CD4-positive, alpha-beta T cell treated with Interleukin-15 for 1 hour (primary cell): Measurements from ENCODE around the gene OR52A5.

Experiments used
- DNase-seq: peaks from one replicate; pipeline ENCODE4 v3.0.0-alpha.2; 2020

Gene OR52A5

DNA sequence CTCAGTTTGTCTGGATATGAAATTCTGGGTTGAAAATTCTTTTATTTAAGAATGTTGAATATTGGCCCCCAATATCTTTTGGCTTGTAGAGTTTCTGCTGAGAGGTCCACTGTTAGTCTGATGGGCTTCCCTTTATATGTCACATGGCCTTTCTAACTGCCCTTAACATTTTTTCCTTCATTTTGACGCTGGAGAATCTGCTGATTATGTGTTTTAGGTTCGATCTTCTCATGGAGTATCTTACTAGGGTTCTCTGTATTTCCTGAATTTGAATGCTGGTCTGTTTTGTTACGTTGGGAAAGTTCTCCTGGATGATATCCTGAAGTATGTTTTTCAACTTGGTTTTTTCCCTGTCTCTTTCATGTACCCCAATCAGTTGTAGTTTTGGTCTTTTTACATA, 22.8 kb downstream of the OR52A5 start:
- no peak for DNase-seq

DNA sequence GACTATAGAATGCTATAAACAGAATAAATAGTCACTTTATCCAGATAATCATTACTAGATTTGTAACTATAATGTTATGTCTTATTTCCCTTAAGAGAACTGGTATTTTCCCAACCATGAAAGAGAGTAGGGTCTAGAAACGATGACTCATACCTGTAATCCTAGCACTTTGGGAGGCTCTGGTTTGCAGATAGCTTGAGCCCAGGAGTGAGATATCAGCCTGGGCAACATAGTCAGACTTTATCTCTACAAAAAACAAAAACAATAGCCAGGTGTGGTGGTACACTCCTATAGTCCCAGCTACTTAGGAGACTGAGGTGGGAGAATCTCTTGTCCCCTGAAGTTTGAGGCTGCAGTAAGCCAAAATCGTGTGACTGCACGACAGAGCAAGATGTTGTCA, 30.9 kb downstream of the OR52A5 start:
- no peak for DNase-seq

DNA sequence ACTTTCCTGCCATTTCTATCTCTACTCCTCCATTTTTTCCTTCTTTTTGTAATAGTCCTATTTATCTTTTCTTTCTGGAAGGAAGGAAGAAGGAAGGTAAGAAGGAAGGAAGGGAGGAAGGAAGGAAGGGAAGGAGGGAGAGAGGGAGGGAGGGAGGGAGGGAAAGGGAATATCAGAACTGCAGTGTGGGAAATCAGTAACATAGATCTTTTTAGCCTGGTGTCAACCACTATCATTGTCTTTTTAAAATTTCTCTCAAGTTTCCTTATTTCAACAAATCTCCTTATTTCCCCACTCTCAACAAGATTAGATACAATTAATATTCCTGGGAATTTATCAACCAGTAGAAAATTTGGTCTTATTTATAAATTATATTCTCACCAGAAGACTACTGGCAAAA, 35.1 kb downstream of the OR52A5 start:
- DNase-seq: no peak

- DNase-seq: no peak
Observed at GRCh38 chr11:5102246-5102645, 35.9 kb downstream of the OR52A5 start.

DNA sequence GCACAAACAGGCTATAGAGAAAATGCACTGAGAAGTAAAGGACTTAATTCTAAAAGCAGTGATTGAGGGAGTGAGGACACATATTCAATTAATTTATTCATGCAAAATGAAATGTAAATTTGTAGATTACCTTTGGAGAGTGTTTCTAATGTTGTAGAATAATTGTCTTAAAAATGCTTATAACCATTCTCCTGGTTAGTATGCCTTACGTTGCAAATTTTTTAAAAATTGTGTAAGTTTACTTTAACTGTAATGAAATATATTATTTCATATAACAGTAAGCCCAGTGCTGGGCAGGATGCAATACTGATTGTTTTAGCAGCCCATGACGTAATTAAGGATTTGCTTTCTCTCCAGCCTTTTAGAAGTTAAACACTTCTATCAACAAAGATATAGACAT, 42.1 kb downstream of the OR52A5 start:
- DNase-seq: no peak

GRCh38 chr11:5092821-5093585, 45.2 kb downstream of the OR52A5 start:
- DNase-seq: no peak

DNA sequence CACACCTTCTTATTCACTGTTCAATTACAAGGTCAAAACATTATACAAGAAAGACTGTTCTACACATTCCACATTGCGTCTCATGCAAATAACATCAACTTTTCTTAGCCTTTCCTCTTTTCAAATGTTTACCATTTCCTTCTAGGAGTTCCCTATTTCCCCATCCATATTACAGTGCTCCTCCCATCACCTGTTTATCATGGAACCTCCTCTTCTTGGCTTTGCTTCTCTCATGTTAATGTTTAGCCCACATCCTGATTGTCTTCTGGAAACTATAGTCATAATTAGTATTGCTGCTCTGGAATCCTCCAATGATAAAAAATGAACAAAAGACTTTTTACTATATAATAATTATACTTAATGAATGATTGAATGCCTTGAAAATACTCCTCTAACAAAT, 47.5 kb downstream of the OR52A5 start:
- no peak for DNase-seq

GRCh38 chr11:5088556-5088955, 49.6 kb downstream of the OR52A5 start:
- no peak for DNase-seq

DNA sequence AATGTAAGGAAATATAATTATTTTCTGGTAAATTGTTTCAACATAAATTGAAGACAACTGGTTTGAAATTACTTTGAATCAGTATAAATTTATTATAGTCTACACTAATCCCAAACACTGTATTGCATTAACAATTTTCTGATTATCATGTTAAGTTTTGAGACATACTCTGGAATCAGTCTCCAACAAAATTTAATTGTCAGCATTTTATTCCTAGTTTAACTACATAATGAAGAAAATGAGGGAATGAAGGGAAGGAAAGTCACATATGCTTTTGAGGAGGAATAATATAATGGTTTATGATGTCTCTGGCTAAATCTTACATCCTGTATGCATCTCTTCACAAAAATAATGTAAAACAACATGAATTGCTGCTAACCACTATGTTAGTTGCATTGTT, 54.6 kb downstream of the OR52A5 start:
- no peak for DNase-seq

DNA sequence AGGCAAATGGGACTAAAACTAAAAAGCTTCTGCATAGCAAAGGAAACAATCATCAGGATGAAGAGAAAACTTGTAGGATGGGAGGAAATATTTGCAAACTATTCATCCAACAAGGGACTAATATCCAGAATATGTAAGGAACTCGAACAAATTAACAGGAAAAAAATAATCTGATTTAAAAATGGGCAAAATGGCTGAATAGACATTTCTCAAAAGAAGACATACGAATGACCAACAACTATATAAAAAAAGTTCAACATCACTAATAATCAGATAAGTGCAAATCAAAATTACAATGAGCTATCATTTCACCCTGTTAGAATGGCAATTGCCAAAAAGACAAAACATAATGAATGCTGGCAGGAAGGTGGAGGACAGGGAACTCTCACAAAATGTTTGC, 56.8 kb downstream of the OR52A5 start:
- no peak for DNase-seq
